Globus pallidus (tissue), 1 donor: ENCODE results near the gene OR1M1.

Experiments used
- DNase-seq: peaks from one replicate; pipeline ENCODE4 v3.0.0-alpha.2; 2015; ENCODE audit warnings: low spot score

The OR1M1 gene

GRCh38 chr19:9075064-9075949, 11.6 kb upstream of the OR1M1 start:
- peak; percentile 41 for DNase-seq

- no peak for DNase-seq
Measured at GRCh38 chr19:9076901-9077300, 10.0 kb upstream of the OR1M1 start.

- no peak for DNase-seq
Measured at GRCh38 chr19:9078651-9079050, 8.2 kb upstream of the OR1M1 start.

DNA sequence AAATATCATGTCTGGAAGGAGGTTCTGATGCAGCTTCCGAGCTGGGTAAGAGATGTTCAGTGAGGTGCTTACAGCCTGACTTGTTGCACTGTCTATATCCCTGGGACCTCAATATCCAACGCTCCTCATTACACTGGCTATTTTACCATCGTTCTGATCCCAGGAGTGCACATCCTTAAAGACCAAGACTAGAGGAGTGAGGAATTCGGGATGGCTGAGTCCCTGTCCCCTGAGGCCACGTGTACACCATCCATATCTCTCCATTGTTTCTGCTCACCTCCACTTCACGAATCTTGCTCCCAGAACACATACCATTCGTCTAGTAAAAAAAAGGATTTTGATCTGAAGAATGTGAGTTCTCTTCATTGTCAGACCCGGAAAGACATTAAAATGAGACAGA, 20.5 kb downstream of the OR1M1 start, which contains the start of gene OR7G2:
TSS of gene OR7G2 (minus strand) at position 101 of the 400 bp plus-strand sequence. CDS start 4,232 bp downstream, outside the sequence.
- DNase-seq: no peak

DNA sequence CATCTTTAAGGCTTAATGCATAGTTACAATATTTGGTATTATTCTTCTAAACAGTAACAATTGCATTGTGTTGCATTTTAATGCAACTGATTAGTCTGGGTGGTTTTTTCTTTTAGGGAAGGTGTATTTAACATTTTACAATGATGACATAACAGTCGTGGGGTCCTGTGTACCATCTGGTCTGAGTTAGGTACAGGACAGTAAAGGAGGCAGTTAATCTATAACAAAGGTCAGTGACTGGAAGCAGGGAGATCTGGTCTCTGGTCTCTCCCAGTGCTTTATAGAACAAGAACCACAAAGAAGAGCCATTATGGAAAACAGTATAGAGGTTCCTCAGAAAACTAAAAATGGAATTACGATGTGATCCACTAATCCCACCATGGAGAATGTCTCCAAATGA, 23.1 kb downstream of the OR1M1 start:
- no peak for DNase-seq

DNA sequence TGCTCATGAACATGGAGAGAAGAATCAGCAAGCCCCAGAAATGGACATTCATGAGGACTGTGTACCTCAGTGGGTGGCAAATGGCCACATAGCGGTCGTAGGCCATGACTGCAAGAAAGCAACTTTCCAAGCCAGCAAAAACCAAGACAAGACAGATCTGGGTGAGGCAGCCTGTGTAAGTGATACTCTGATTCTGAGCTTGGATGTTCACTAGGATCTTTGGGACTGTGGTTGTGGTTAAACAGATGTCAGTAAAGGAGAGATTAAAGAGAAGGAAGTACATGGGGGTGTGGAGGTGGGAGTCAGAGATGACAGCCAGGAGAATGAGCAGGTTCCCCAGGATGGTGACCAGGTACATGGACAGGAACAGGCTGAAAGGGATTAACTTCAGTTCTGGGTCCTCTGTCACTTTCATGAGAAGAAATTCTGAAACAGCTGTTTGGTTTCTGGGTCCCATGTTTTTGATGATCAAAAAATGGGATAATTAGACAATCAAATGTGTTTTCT, 28.5 kb downstream of the OR1M1 start, which contains the start of gene OR7G1:
TSS of gene OR7G1 (minus strand) at position 457 of the 507 bp plus-strand sequence. CDS start at position 457, 0 bp downstream.
- DNase-seq: no peak

DNA sequence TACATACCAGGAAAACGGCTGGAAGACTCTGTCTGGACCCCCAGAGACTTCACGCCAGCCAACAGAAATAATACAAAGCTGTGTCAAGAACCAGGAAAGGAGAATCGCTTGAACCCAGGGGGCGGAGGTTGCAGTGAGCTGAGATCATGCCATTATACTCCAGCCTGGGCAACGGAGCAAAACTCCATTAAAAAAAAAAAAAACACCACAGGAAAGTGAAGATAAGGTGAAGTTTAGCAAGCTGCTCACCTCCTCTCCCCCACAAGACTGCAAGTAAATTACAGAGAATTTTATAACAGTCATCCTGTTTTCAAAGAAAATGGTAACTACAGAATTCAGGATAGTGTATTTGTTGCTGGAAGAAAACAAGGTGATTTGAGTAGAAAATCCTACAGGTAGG, 29.7 kb downstream of the OR1M1 start:
- no peak for DNase-seq

DNA sequence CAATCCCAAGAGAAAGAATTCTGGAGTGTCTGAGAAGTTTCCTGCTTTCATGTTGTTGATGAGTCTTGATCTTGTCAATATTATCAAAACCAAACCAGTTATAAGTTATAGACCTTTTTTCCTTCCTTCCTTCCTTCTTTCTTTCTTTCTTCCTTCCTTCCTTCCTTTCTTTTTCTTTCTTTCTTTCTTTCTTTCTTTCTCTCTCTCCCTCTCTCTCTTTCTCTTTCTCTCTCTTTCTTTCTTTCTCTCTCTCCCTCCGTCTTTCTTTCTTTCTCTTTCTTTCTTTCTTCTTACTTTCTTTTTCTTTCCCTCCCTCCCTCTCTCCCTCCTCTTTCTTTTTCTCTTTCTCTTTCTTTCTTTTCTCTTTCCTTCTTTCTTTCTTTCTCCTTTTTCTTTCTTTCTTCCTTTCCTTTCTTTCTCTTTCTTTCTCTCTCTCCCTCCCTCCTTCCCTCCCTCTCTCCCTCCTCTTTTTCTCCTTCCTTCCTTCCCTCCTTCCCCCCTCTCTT, 40.1 kb downstream of the OR1M1 start, which contains the start of gene OR7G3:
TSS of gene OR7G3 (minus strand) at position 51 of the 506 bp plus-strand sequence. CDS start at position 51, 0 bp downstream.
- no peak for DNase-seq

DNA sequence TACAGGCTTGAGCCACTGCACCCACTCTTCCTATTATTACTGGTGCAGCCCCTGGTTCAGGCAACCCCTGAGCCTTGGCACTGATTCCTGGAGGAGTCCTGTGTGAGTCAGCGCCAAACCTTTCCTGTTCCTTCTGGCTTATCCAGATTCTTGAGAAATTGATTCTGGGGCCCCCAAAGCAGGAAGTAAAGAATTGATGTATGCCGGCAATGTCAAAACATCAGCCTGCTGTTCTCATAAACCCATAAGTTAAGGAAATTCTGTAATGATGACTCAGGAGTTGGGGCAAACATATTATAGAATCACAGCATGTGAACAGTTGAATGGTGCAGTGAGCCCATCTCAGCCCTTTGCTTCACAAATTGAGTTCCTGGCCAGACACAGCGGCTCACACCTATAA, 41.3 kb downstream of the OR1M1 start:
- no peak for DNase-seq

- DNase-seq: no peak
Measured at GRCh38 chr19:9130965-9131364, 44.1 kb downstream of the OR1M1 start.

- no peak for DNase-seq
Measured at GRCh38 chr19:9132422-9132821, 45.6 kb downstream of the OR1M1 start.

GRCh38 chr19:9139609-9140158, 52.8 kb downstream of the OR1M1 start:
- DNase-seq: no peak

DNA sequence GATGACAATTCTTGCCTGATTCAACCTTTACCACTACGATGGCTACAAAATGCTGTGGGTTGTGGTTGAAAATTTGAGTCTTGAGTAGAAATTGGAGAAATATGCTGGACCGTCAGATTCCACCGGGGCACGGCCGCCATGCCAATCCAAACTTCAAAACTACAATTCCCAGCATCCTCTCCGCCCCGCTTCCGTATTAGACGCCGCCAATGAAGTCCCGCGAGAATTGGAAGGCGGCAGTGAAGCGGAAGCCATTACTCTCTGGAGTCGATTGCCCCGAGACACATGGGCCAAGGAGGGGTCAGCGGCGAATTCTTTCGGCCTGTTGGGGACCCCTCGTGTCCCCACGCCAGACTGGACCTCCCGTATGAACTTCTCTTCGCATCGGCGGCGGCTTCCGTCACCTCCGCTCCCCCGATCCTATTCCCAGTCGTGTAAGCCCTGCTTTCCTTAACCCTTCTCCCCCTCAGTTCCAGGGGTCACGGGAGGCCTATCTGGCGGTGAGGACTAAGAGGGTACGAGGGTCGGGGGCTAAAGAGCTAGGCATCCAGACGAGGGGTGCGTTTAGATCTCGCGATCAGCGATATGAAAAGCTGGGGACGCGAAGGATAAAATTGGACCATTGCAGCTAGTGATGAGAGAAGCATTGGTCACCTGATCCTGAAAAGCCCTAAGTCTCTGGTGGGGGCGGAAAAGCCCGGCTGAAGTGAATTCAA, 53.5 kb downstream of the OR1M1 start, which contains the start of gene ZNF317:
TSS of gene ZNF317 (plus strand) at position 239 of the 716 bp plus-strand sequence. CDS start 15,620 bp downstream, outside the sequence.
- DNase-seq: peak; percentile 91

DNA sequence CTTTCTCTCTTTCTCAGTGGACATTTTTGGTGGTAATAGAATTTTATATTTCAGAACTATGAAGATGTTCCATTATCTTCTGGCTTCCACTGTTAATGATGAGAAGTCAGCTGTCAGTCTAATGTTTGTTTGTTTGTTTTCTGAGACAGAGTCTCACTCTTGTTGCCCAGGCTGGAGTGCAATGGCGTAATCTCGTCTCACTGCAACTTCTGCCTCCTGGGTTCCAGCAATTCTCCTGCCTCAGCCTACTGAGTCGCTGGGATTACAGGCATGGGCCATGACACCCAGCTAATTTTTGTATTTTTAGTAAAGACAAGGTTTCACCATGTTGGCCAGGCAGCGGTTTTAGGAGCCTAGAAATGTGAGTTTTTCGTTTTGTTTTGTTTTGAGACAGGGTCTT, 58.1 kb downstream of the OR1M1 start:
- DNase-seq: no peak
